ENCODE data around the gene CKAP2. TPM values are rescaled to one million over a fixed set of nuclear protein-coding genes. Genes with fewer than 3 reads are reported as not detected.

CKAP2 gene
- total RNA-seq, 1 experiment from 2014 or later = 23.5 TPM

Other genes with a start within 250 kb of the CKAP2 start
- 0.37 and 0.92 TPM in 2 replicates for gene THSD1, start 49.3 kb upstream of the CKAP2 start, total RNA-seq (2014; rRNA removed; shearing (Covaris generic))
- gene VPS36, start 4.8 kb upstream of the CKAP2 start, total RNA-seq (2014; rRNA removed; shearing (Covaris generic)) = 30.6 and 32.8 TPM in 2 replicates
- 1.1 and 2.4 TPM in 2 replicates for gene HNRNPA1L2, start 187.0 kb downstream of the CKAP2 start, total RNA-seq (2014; rRNA removed; shearing (Covaris generic))
- gene SUGT1, start 197.4 kb downstream of the CKAP2 start, total RNA-seq (2014; rRNA removed; shearing (Covaris generic)) = 29.6 and 33.2 TPM in 2 replicates

Data from HT-29 (cell line).